T-helper 2 cell (primary cell): ENCODE results near the gene RAD51AP2.
"Not testable (repeated sequence)": the region's sequence is repeated elsewhere in the genome, so short reads cannot be mapped to it uniquely, and the experiment has no call there.

Source experiments
- DNase-seq, 5 experiments: peaks; one replicate each; pipeline versions ENCODE4 v3.0.0 to v3.0.0-alpha.2; 2012 to 2022

RAD51AP2 gene

DNA sequence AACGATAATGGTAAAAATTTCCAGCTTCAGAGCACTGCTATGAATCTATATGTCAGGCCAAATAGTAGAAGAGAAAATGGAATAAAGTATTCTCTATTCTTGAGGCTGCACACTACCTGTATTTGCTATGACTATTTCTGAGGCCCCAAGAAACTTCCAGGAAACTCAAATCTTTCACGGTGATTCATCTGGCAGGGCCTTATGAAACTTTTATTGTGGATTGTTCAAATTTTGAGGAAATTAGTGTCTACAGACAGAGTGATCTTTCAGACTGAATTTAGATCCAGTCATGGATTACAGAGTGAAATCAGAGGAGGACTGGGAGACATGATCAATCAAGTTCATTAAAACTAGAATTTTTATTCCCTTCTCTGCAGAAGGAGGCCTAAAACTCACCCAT is 18.2 kb upstream of the RAD51AP2 start:
- DNase-seq: no peak

DNA sequence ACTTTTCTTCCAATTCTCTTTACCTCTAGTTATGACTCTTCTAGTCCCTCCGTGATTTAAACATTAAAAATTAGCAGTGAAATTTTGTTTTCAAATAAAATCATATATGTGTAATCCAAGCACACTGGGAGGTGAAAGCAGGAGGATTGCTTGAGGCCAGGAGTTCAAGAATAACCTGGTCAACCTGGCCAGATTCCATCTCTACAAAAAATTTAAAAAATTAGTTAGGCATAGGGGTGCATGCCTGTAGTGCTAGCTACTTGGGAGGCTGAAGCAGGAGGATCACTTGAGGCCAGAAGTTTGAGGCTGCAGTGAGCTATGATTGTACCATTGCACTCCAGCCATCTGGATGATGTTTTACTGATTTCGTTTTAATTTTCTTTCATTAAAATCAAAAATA is 15.3 kb upstream of the RAD51AP2 start:
- DNase-seq: no peak

DNA sequence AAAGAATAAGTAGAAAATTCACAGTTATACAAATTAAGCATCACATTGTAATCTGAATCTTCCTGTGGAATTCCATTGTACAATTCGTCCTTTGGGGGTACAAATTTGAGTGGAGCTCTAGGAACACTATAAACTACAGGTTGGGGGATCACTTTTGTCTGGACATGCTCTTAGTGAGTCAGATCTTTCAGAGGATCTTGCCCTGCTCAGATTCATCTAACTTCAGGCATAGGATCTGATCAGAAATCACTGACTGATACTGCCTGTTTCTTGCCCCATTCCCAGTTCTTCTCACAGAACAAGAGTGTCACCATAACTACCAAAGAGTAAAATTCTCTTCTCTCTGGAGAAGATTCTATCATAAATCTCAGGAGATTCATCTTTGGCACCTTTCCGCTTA is 11.5 kb upstream of the RAD51AP2 start:
- DNase-seq: no peak

DNA sequence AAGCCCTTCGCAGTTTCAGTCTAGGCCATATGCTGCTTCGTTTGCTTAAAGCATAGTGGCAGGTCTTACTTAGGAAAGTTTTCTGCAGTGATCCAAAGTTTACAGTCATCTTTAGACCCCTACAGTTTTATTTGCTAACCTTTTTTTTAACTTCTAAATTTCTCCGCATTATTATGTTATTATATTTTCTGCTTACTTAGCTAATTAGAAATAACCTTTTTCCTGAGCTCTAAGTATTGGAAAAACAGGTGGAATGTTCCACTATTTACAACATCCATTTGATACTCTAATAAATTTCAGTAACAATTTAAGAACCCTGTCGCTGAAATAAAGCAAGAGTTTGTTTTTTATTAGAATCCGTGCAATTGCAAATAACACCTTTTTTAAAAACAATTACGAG is 4.1 kb upstream of the RAD51AP2 start:
- no peak for DNase-seq

DNA sequence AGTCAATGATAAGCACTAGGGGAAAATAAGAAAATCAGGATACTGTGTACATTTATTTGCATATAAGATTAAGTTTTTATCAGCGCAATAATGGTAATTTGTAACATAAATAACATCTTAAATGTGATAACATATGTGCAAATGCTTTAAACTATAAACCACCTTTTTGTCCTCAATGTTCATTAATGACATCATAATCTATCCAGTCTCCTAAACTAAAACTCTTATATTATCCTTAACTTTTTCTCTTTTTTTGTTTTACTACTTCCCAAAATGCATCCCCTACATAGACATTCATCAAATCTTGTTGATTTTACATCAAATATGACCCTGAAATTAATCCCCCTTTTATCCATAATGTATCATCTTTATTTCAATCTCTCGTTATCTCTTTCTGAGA is 3.4 kb upstream of the RAD51AP2 start:
- DNase-seq: no peak

DNA sequence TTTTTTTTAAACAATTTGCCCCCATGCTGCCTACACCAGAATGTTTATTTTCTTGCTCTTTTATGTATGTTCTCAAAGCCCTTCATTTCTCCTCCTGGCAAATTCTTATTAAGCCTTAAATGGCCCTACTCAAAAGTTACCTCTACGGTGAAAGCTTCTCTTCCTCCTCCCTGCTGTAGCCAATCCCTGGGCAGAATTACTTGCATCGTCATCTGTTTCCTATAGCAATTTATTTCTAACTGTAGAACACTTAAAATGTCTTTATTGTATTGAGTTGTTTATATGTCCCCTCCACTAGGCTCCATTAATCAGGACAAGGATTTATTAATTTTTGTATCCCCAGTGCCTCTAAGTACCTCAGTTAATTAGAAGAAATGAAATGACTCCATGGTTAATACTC is 2.5 kb upstream of the RAD51AP2 start:
- DNase-seq: no peak

- no peak for DNase-seq
These were observed 1.2 kb upstream of the RAD51AP2 start for GRCh38 chr2:17519486-17519885.

GRCh38 chr2:17517481-17518211 is 594 bp downstream of the RAD51AP2 start:
- no peak for DNase-seq

DNA sequence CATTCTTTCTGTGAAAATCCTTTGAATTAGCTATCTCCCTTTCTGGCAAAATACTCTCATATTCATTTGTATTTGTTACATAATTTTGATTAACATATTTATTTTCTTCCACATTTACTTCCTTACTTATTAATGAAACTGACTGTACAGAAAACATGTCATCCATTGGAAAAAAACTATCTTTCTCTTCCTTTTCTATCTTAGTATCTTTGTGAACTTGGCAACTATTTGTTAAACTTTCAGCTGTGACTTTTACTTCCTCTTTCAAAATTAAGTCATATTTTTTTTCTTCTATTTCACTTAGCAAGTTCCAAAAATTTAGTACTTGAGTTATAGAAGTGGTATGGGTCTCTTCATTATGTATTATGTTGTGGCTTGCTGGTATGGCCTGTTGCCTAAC is 2.6 kb downstream of the RAD51AP2 start:
- DNase-seq: no peak

DNA sequence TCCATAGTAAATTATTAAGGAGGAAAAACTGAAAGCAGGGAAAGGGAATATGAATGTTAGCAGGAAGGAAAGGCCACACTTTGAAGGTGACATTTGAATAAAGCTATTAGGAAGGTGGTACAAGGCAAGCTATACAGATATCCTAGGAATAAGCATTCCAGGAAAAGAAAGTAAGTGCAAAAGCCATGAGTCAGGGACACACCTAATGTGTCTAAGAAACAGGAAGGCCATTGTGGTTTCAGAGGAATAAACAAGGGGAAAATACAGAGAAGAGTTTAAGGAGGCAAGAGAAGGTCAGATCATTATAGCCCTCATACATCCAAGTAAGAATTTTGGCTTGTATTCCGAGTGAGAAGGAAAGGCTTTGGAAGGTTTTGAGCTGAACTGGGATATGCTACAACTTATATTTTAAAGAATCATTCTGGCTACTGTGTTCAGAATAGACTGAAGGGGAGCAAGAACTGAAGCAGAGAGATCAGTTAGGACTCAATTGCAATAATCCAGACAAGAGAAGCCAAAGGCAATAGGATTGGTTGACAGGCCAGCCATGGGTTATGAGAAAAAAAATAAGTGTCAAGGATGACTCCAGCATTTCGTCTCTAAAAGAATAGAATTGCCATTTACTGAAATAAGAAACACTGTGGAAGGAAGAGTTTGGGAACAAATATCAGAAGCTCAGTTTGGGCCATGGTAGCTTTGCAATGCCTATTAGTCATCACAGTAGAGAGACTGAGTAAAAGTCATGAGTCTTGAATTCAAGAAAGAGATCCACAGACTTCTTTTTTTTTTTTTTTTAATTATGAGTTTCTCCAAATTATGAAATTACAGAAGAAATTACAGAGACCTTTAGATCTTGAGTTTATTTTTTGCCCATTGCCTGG is 11.3 kb downstream of the RAD51AP2 start:
- DNase-seq: no peak

DNA sequence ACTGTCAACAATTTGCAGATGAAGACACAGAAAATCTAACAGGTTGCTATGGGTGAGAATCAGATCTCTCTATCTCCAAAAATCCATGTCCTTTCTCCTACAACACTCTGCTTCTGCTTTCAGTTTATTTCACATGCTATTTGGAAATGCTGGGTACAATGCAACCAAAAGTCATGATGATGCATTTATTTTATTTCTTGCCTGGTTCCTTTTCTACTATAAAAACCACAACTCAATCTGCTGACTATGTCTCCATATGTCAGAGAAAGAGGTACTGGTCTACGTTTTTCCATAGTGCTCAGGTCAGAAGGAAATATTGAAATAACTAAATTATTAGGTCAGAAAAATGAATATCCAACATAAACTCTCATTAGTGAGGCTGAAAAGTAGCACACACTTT is 20.5 kb downstream of the RAD51AP2 start:
- DNase-seq: no peak

DNA sequence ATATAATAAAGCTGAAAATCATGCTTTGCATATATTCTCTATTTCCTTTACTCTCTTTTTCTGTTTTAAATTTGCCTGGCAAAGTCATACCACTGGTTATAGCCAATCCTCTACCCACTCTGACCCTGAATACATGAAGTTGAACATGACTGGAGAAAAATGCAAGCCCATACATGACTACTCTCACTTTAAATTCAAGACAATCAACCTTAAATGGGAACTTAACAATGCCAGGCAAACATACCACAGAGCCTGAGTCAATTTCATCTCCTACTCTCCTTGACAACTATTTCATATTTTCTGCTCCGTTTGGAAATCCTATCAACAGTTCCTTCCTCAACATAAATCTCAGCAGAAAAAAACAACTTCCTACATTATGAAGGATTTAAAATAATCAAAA is 22.6 kb downstream of the RAD51AP2 start:
- DNase-seq: no peak

- not testable (repeated sequence) for DNase-seq
These were observed 28.1 kb downstream of the RAD51AP2 start for GRCh38 chr2:17490165-17490564.

DNA sequence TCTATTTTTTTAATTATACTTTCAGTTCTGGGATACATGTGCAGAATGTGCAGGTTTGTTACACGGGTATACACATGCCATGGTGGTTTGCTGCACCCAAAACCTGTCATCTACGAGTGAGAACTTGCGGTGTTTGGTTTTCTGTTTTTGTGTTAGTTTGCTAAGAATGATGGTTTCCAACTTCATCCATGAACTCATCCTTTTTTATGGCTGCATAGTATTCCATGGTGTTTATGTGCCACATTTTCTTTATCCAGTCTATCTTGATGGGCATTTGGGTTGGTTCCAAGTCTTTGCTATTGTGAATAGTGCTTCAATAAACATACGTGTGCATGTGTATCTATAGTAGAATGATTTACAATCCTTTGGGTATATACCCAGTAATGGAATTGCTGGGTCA is 29.6 kb downstream of the RAD51AP2 start:
- DNase-seq: not testable (repeated sequence)

DNA sequence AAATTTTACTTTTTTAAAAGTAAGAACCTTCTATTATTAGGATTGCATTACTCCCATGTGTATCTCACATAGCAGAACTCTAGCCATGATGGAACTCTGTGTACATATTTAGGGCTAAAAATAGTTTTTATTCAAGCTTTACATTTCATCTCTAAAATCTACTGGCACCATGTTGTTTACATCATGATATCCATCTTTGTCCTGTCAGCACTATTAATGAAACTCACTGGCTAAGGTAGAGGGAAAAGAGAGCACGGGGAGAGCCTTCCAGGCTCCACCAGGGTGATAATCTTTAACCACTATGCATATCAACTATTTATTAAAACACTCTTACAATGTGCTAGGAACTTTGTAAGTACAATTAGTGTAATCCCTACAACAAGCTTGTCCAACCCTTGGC is 34.7 kb downstream of the RAD51AP2 start:
- DNase-seq: no peak

GRCh38 chr2:17482651-17483050 is 35.6 kb downstream of the RAD51AP2 start:
- DNase-seq: peak in 1 of 5 experiments; percentile 34

GRCh38 chr2:17479875-17480274 is 38.4 kb downstream of the RAD51AP2 start:
- DNase-seq: no peak

DNA sequence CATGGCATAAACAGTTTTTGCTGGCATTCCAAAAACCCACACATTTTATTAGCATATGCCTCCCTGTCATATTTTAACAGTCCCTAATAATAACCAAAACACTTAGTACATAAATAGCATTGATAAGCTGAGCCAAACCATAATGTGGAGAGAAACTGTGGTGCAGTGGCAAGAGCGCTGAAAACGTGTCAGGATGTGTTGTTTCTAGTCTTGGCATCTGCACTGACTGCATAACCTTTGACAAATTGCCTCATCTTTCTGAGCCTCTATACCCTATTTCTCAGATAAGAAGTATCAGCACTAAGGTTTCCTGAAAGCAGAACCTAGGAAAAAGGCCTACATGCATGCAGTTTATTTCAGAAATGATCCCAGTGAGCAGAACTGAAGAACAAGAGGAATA is 41.4 kb downstream of the RAD51AP2 start:
- DNase-seq: no peak

- no peak for DNase-seq
These were observed 42.2 kb downstream of the RAD51AP2 start for GRCh38 chr2:17476064-17476463.

DNA sequence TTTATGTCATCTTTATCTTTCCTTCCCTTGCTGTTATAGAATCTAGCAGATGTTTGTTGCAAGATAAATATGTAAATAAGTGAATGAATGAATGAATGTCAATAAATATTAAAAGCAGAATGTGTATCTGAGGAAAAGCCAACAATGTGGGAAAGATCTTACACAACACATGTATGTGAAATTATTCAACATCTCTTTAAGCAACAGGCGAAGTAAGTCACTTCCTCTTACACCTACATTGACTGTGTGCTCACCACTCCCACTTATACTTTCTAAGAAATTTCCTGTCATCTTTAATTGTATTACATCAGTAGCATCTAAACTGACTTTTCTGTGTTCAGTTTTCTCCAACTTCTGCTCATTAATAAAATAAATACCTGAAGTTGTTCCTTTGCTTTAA is 43.0 kb downstream of the RAD51AP2 start:
- no peak for DNase-seq

- no peak for DNase-seq
These were observed 46.3 kb downstream of the RAD51AP2 start for GRCh38 chr2:17471979-17472378.

GRCh38 chr2:17470855-17471641 is 47.2 kb downstream of the RAD51AP2 start:
- peak in 1 of 5 experiments; percentile 1 for DNase-seq

DNA sequence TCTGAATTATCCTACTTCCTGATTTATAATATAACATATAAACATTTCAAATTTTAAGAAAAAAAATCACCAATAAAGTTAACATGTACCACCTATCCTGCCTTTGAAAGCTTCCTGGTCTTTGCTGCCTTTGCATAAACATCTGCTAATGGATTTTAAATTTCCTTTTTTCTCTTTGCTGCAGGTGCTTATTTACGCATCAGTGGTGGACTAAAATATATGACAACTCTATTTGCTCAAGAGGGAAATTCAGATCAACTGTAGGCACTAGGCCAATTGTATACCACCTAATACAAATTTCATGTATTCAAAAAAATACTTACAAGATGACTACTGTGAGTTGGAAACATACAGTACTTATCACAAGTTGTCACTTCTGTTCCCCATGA is 57.2 kb downstream of the RAD51AP2 start:
- DNase-seq: no peak
